Measurements from ENCODE around the gene PM20D1.

The PM20D1 gene

GRCh38 chr1:205805082-205805711 lies 44.7 kb downstream of the PM20D1 start:
- DNase-seq (ENCODE audit: low read depth): no peak

GRCh38 chr1:205804605-205805004 lies 45.3 kb downstream of the PM20D1 start:
- DNase-seq (ENCODE audit: low read depth): no peak

DNA sequence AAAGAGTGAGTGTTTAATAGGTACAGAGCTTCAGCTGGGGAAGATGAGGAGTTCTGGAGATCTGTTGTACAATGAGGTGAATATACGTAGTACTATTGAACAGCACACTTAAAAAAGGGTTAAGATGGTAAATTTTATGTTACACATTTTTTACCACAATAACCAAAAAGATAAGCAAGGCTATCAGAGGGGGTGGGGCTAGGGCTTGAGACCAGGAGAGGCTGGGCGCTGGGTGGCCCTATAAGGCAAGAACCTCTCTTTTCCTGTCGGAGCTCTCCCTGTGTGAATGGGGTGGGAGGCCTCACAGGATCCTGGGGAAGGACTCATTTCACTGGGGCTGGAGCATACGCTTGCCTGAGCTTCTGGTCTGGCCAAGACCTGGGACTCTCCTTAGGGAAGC lies 45.9 kb downstream of the PM20D1 start:
- no peak for DNase-seq (ENCODE audit: low read depth)

DNA sequence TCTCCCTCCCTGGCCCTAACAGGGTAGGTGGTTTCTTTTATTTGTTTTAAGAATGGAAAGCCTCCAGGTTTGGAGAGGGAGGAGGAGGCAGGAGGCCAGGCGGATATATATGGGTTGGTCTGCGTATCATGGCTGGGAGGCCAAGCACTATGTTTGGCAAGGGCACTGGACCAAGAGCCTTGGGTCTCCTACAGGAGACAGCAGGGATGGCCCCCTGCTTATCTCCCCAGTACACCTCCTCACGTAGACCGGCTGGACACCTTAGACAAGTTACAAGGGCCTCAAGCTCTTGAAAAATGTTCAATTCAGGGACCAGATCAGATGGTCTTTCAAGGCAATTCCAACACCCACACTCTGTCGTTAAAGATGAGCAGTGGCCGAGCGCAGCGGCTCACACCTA lies 47.9 kb downstream of the PM20D1 start:
- DNase-seq (ENCODE audit: low read depth): no peak

- no peak for DNase-seq (ENCODE audit: low read depth)
These were observed 48.8 kb downstream of the PM20D1 start for GRCh38 chr1:205800981-205801703.

- no peak for DNase-seq (ENCODE audit: low read depth)
These were observed 49.5 kb downstream of the PM20D1 start for GRCh38 chr1:205800427-205800826.

GRCh38 chr1:205798577-205798976 lies 51.4 kb downstream of the PM20D1 start:
- no peak for DNase-seq (ENCODE audit: low read depth)

DNA sequence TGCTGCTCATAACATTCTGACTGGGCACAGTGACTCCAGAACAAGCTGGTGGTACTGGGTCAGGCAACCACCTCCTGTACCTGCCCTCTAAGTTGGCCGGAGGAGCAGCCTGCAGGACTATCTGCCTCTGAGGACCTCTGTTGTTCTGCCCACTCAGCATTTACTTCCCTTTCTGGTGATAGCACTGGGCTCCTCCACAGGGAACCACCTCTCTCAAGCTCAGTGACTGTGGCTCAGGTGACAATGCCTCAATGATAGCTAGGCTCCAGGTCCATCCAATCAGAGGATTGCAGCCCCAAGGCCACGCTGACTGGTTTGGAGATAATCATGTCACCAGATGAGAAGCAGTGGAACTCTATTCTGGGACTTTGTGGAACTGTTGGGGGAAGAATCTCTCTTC lies 52.8 kb downstream of the PM20D1 start:
- DNase-seq (ENCODE audit: low read depth): no peak

DNA sequence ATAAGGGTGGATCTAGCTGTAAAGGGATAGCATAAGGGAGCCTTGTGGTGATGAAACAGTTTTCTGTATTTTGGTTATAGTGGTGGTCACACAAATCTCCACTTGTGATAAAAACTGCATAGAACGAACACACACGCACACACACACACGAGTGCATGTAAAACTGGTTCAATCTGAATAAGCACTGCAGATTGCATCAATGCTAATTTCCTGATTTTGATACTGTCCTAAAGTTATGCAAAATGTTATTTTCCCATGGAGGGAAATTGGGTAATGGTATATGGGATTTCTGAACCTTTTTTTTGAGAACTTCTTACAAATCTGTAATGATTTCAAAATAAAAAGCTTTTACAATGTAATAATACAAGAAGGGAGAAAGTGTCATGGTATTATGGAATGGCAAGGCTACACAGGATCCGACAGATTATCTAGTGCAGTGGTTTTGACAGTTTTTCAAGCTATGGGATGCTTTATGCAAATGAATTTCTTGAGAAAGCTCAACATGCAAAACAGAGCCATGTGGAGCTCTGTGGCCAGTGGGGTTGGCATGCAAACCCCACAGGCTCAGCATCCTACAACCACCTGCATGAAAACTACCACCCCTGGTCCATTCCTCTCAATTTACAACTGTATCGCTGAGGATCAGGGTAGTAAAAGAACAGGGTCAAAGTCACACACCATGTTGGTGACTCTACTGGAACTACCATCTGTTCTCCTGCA lies 55.8 kb downstream of the PM20D1 start:
- no peak for DNase-seq (ENCODE audit: low read depth)

DNA sequence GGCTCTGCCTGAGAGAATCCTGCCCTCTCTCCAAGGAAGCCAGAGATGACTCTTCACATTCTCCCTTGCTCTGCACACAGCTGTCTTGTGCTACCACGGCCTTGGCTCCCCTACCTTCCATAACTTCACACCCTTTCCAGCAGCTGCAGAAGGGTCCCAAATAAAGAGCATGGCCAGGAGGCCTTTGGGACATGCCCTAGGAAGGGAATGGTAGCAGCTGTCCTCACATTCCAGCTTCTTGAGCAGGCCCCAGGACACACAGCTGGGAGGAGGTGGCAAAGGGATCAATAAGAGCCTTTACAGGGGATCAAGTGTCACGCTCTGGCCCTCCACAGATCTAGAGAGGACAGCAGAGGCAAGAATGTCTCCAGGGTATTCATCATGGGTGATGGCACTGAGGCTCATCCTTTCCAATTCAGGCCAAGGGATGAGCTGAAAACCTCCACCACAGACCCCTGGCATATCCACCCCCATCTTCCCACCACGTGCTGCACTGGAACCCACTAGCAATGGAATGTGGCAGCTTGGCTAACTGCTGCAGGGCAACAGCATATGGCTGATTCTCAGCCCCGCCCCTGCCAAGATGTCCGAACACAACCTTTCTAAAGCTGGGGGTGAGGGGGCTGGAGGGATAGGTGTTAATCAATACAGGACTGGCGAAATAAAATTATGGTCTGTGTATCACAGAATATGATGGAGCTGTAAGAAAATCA lies 56.8 kb downstream of the PM20D1 start:
- DNase-seq (ENCODE audit: low read depth): no peak

GRCh38 chr1:205792481-205792881 lies 57.5 kb downstream of the PM20D1 start:
- DNase-seq (ENCODE audit: low read depth): no peak

DNA sequence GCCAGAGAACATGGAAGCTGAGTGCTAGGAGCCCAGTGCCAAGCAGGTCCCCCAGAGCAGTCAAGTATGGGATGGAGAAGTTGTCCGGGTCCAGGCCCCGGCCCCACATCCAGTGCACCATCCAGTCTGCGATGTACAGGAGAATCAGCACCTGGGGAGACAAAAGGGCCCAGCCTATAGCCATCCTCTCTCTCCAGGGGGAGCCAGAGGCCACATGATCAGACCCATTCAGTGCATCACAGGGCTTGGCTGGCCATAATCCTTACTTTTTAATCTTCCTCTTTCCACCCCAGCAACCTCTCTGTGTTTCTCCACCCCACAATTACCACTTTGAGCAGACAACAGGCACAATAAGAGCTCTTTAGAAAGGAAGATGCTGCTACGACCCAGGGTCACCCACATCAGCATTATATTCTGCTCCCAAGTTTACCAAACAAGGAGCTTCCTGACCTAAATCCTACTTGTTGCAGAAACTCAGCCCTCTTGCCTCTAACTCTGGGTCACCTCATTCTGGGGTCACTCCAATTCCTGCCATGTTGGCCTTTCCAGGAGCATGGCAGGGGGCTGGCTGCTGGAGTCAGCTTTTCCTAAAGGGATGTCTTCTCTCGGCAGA lies 58.3 kb downstream of the PM20D1 start:
- DNase-seq (ENCODE audit: low read depth): no peak

- DNase-seq (ENCODE audit: low read depth): no peak
These were observed 62.5 kb downstream of the PM20D1 start for GRCh38 chr1:205787287-205787916.

DNA sequence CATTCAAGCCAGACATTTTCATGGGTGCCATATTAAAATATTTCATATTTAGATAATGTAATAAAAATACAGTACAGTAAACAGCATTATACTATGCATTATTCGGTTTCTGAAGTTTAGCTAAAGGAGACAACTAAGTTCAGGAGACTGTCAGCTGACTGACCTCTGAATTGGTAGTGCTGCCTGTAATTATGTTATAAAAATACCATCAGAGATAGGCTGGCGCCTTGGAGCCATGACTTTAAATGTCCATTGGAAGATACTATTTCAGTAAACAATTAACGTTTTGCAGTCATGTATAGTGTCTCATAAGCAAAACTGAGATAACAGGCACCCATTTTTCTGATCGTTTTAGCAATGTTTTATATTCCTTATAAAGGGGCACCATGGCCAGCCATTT lies 63.3 kb downstream of the PM20D1 start:
- no peak for DNase-seq (ENCODE audit: low read depth)

- no peak for DNase-seq (ENCODE audit: low read depth)
These were observed 64.5 kb downstream of the PM20D1 start for GRCh38 chr1:205785446-205785845.

DNA sequence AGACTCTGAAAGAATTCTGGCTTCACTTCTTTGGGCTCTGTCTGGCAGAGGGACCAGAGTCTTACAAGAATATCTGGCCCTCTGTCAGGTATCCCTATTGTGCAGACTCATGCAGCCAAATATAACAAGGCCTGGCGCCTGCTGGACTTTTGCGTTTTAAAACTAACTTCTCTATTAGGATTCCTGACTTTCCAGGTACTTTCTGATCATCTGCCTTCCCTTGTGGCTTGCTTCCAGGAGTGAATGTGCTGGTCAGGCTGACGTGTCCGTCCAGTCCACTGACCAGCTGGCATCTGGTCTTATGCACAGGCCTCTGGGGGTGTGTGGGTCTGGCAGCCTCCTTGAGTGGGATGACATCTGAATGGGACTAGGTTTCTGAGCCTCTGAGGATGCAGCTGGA lies 66.0 kb downstream of the PM20D1 start:
- DNase-seq (ENCODE audit: low read depth): no peak

- no peak for DNase-seq (ENCODE audit: low read depth)
These were observed 66.5 kb downstream of the PM20D1 start for GRCh38 chr1:205783433-205783795.

- no peak for DNase-seq (ENCODE audit: low read depth)
These were observed 67.1 kb downstream of the PM20D1 start for GRCh38 chr1:205782627-205783432.

GRCh38 chr1:205780335-205780734 lies 69.6 kb downstream of the PM20D1 start:
- no peak for DNase-seq (ENCODE audit: low read depth)

All from non-pigmented ciliary epithelial cell (primary cell).